Gastrocnemius medialis (tissue), 4 donors: Measurements from ENCODE around the gene KMT5C. TPM values are rescaled to one million over a fixed set of nuclear protein-coding genes. Genes with fewer than 3 reads are reported as not detected.

ENCODE experiments used
- ATAC-seq, 2 donors: fragments of 150-250 bp; one replicate each; pipeline ENCODE4 v1.9.1; 2016
- DNase-seq, 2 donors: peaks; one replicate each; pipeline ENCODE4 v3.0.0-alpha.2; 2019
- H3K27ac ChIP-seq, 4 donors: fragments of 200-600 bp; sonication (generic); 1 replicate in 1 of 4; 2 replicates in 3 of 4; pipeline ENCODE4 v1.5.1; 2016 to 2018; ENCODE audit warnings: mild to moderate bottlenecking in 2 of 4, moderate library complexity in 1 of 4
- H3K27me3 ChIP-seq, 3 donors: fragments of 200-600 bp; sonication (generic) in 2 of 3; 1 replicate in 1 of 3; 2 replicates in 2 of 3; pipeline versions ENCODE4 v1.5.1 to v1.6.0; 2016 to 2019; ENCODE audit warnings: mild to moderate bottlenecking in 1 of 3, moderate library complexity in 1 of 3
- H3K36me3 ChIP-seq, 2 donors: fragments of 200-600 bp; sonication (generic) in 1 of 2; one replicate each; pipeline ENCODE4 v1.5.1; 2017 to 2018
- H3K4me1 ChIP-seq, 2 donors: fragments of 200-600 bp; sonication (generic) in 1 of 2; one replicate each; pipeline ENCODE4 v1.5.1; 2016 to 2017; ENCODE audit warnings: mild to moderate bottlenecking in 2 of 2
- H3K4me3 ChIP-seq, 4 donors: fragments of 200-600 bp; sonication (generic) in 3 of 4; 1 replicate in 1 of 4; 2 replicates in 3 of 4; pipeline ENCODE4 v1.5.1; 2016 to 2019; ENCODE audit warnings: mild to moderate bottlenecking in 2 of 4
- H3K9me3 ChIP-seq, 3 donors: fragments of 200-600 bp; sonication (generic) in 2 of 3; 1 replicate in 1 of 3; 2 replicates in 2 of 3; pipeline ENCODE4 v1.5.1; 2016 to 2019
- CTCF ChIP-seq, 5 experiments: fragments of 450-650 bp in 3 of 5; fragments of 200-600 bp in 2 of 5; sonication (generic) in 2 of 5; IDR thresholded peaks in 4 of 5; conservative IDR thresholded peaks in 1 of 5; 1 replicate in 4 of 5; 2 replicates in 1 of 5; pipeline ENCODE4 v1.5.1; 2016 to 2019; ENCODE audit warnings: antibody characterized with exemption in 5 of 5, mild to moderate bottlenecking in 3 of 5, moderate library complexity in 3 of 5
- POLR2A ChIP-seq, 2 donors: fragments of 450-650 bp; IDR thresholded peaks; one replicate each; pipeline ENCODE4 v1.6.1; 2017; ENCODE audit warnings: antibody characterized with exemption in 2 of 2, mild to moderate bottlenecking in 2 of 2, moderate library complexity in 2 of 2
- in situ Hi-C, 4 donors: fragments of 200-750 bp; cut with MboI; loops; one replicate each; pipeline versions ENCODE4 v1.15.0 to v1.8.0; 2017; ENCODE audit warnings: low sequenced_read_pairs in 4 of 4
- intact Hi-C: fragments of 100-400 bp; cut with DNase I; formaldehyde crosslinking; loops from one replicate; pipeline ENCODE4 v1.15.1; 2023; ENCODE audit warnings: low total_unique reads
- total RNA-seq, 4 donors: library from RNA; depleted of rRNA; stranded (reverse); fragments of >200 nt; gene quantifications; one replicate each; pipeline versions ENCODE4 v1.1.0 to v1.2.3, GENCODE V29; 2016

The KMT5C gene
- total RNA-seq, 4 donors from 2014 or later: 2.5 to 5.4 (median 4.5) TPM

- H3K27ac ChIP-seq: no peak within 1 kb of the TSS
- no peaks in the 10 kb centered on the region for H3K9me3 ChIP-seq
- H3K4me1 ChIP-seq: no peaks in the 10 kb centered on the region
- intact Hi-C loops: no loop called here
- DNase-seq (no peak), ATAC-seq (no peak)
- peaks cover 60 to 75% (median 73%) of the 10 kb centered on the region in 3 donors for H3K27me3 ChIP-seq
- in situ Hi-C loops: loop anchor here in 1 of 4 donors (10.0 kb wide), 1 partner anchor 294 kb away; no protein-coding TSS in a partner anchor
- H3K4me3 ChIP-seq: peak within 1 kb of the TSS in 1 of 4 donors; percentile 11
- TF ChIP-seq POLR2A (IDR thresholded peaks at IDR 0.05): no peak
- no peak for TF ChIP-seq CTCF (IDR thresholded peaks at IDR 0.05 in 4 of 5, conservative IDR thresholded peaks at IDR 0.05 in 1 of 5)
- H3K36me3 ChIP-seq: no peaks in the 10 kb centered on the region
Observed at GRCh38 chr19:55370305-55370988, 30.8 kb downstream of the KMT5C start, which contains the start of gene IL11. TSS of gene IL11 (minus strand) at chr19:55370463. CDS start at chr19:55370310, 153 bp downstream.

- no peaks in the 10 kb centered on the region for H3K9me3 ChIP-seq
- peaks cover 77 to 93% (median 93%) of the 10 kb centered on the region in 3 donors for H3K27me3 ChIP-seq
- no peaks in the 10 kb centered on the region for H3K36me3 ChIP-seq
- TF ChIP-seq CTCF (IDR thresholded peaks at IDR 0.05 in 4 of 5, conservative IDR thresholded peaks at IDR 0.05 in 1 of 5): no peak
- TF ChIP-seq POLR2A (IDR thresholded peaks at IDR 0.05): no peak
- no peaks in the 10 kb centered on the region for H3K4me1 ChIP-seq
- H3K27ac ChIP-seq: no peak overlapping the region
- in situ Hi-C loops (loop anchor here in 1 of 4 donors (10.0 kb wide), 1 partner anchor 292 kb away; no protein-coding TSS in a partner anchor), intact Hi-C loops (no loop called here)
- DNase-seq (no peak), ATAC-seq (no peak)
- H3K4me3 ChIP-seq: no peak overlapping the region
Observed at GRCh38 chr19:55372316-55373081, 32.8 kb downstream of the KMT5C start.

GRCh38 chr19:55373306-55373992 lies 33.8 kb downstream of the KMT5C start:
- ATAC-seq: no peak
- intact Hi-C loops: no loop called here
- peaks cover 75 to 90% (median 90%) of the 10 kb centered on the region in 3 donors for H3K27me3 ChIP-seq
- no peaks in the 10 kb centered on the region for H3K4me1 ChIP-seq
- TF ChIP-seq POLR2A (IDR thresholded peaks at IDR 0.05): no peak
- TF ChIP-seq CTCF (IDR thresholded peaks at IDR 0.05 in 4 of 5, conservative IDR thresholded peaks at IDR 0.05 in 1 of 5): no peak
- H3K27ac ChIP-seq: no peak overlapping the region
- H3K36me3 ChIP-seq: no peaks in the 10 kb centered on the region
- no peak overlapping the region for H3K4me3 ChIP-seq
- in situ Hi-C loops: loop anchor here in 1 of 4 donors (10.0 kb wide), 1 partner anchor 291 kb away; no protein-coding TSS in a partner anchor
- DNase-seq: no peak
- H3K9me3 ChIP-seq: no peaks in the 10 kb centered on the region

DNA sequence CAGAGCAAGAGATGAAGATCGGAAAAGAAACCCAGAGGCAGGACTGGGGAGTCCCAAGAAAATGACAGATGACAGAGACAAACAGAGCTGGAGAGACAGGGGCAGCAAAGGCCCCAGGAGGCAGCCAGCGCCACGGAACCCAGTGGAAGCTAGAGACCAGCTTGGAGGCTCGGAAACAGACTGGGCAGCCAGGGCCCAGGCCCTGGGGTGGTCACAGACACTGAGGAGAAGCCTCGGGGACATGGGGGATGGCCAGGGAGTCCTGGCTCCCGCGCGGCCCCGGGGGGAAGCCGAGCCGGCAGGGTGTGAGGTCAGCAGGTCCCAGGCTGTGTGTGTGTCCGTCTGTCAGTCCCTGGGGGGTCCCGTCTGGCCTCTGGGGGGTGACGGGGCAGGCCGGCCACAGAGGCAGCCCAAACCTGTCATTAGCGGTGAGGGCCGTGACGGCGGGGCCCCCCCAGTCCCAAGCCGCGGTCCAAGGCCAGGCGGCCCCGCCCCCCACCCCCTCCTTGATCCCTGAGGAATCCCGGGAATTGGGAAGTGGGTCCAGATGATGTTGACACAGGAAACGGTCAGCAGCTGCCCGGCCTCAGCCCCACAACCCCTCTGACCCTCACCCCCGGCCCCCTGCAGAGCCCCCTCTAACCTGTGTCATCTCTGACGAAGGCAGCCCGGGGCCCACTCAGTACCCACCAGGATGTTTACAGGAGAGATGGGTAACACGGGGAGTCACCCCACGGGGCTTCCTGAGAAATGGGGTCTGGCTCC lies 34.5 kb downstream of the KMT5C start:
- in situ Hi-C loops: loop anchor here in 1 of 4 donors (10.0 kb wide), 1 partner anchor 291 kb away; no protein-coding TSS in a partner anchor
- H3K9me3 ChIP-seq: no peaks in the 10 kb centered on the region
- ATAC-seq (no peak), DNase-seq (no peak)
- intact Hi-C loops: no loop called here
- H3K27ac ChIP-seq: no peak overlapping the region
- H3K4me1 ChIP-seq: no peaks in the 10 kb centered on the region
- no peaks in the 10 kb centered on the region for H3K36me3 ChIP-seq
- H3K27me3 ChIP-seq: peaks cover 68 to 83% (median 83%) of the 10 kb centered on the region in 3 donors
- no peak overlapping the region for H3K4me3 ChIP-seq
- TF ChIP-seq POLR2A (IDR thresholded peaks at IDR 0.05): no peak
- no peak for TF ChIP-seq CTCF (IDR thresholded peaks at IDR 0.05 in 4 of 5, conservative IDR thresholded peaks at IDR 0.05 in 1 of 5)
